ENCODE results near the gene KRT4. TPM values are rescaled to one million over a fixed set of nuclear protein-coding genes. Genes with fewer than 3 reads are reported as not detected.

The KRT4 gene
- total RNA-seq, 1 experiment from 2014 or later, result not detected

GRCh38 chr12:52837781-52838608 is 24.1 kb upstream of the KRT4 start:
- WGBS (ENCODE audit: extremely low coverage, insufficient read length, low lambda C conversion rate), result no CpG with 5 or more reads among the region's 6 CpGs
- H3K79me2 ChIP-seq (ENCODE audit: insufficient read depth, low read length), result no peaks in the 10 kb centered on the region
- no peak overlapping the region for H3T11ph ChIP-seq (ENCODE audit: low read length)
- Mint-ChIP-seq H3K36me3 (ENCODE audit: insufficient read depth in 1 of 3, low read depth in 3 of 3) (no peaks in the 10 kb centered on the region), H3K9me3 (no peaks in the 10 kb centered on the region), H3K4me3 (no peak overlapping the region), H3K27ac (no peak overlapping the region), H3K4me1 (no peaks in the 10 kb centered on the region; a peak in 1 of 4 replicates), H3K27me3 (ENCODE audit: low read depth) (peaks cover 17% of the 10 kb centered on the region)
- H3K4ac ChIP-seq (ENCODE audit: low read depth, low read length), result no peak overlapping the region
- H2BK20ac ChIP-seq (ENCODE audit: low read depth, low read length, poor library complexity, severe bottlenecking), result no peak overlapping the region
- H3K4me2 ChIP-seq (ENCODE audit: insufficient read depth, insufficient read length, low read length), result no peak overlapping the region
- no peaks in the 10 kb centered on the region for H3K9me3 ChIP-seq (ENCODE audit: control insufficient read depth, low read depth, low read length)
- no peak overlapping the region for H3K56ac ChIP-seq (ENCODE audit: insufficient read length, low read depth, low read length)
- no peak overlapping the region for H4K8ac ChIP-seq (replicated peaks; ENCODE audit: insufficient read length, low read depth, low read length)
- no peak overlapping the region for H4K5ac ChIP-seq (ENCODE audit: insufficient read length, low read depth, low read length)
- no peak overlapping the region for H2AK5ac ChIP-seq (ENCODE audit: insufficient read length, low read length)
- no peak overlapping the region for H4K91ac ChIP-seq (ENCODE audit: insufficient read length, low read depth, low read length)
- H3K18ac ChIP-seq (ENCODE audit: insufficient read length, low read depth, low read length), result no peak overlapping the region
- no peak overlapping the region for H2AFZ ChIP-seq (ENCODE audit: low read length)
- H2BK12ac ChIP-seq (ENCODE audit: insufficient read length, low read depth, low read length), result no peak overlapping the region
- DNase-seq, result peak; percentile 23
- no peaks in the 10 kb centered on the region; the same call in 1 of the 2 replicates for H3K27me3 ChIP-seq (ENCODE audit: insufficient read depth, low read length)
- no peak overlapping the region for H2BK120ac ChIP-seq (ENCODE audit: low read depth, low read length, poor library complexity, severe bottlenecking)
- no peak overlapping the region for H2BK15ac ChIP-seq (ENCODE audit: low read depth, low read length)
- H3K79me1 ChIP-seq (ENCODE audit: insufficient read depth, low read depth, low read length, poor library complexity, severe bottlenecking), result no peaks in the 10 kb centered on the region
- no peak overlapping the region for H3K9ac ChIP-seq (ENCODE audit: extremely low read depth, insufficient read length, low read length)
- TF ChIP-seq CTCF (conservative IDR thresholded peaks at IDR 0.05), result no peak
- H3K4me1 ChIP-seq (ENCODE audit: insufficient read depth, low read length), result no peaks in the 10 kb centered on the region
- no peak overlapping the region for H3K23ac ChIP-seq (ENCODE audit: insufficient read length, low read depth, low read length)
- H3K27ac ChIP-seq (ENCODE audit: insufficient read length, low read depth, low read length), result no peak overlapping the region
- no peak overlapping the region for H2BK5ac ChIP-seq (ENCODE audit: insufficient read length, low read length)
- no peaks in the 10 kb centered on the region for H3K23me2 ChIP-seq (ENCODE audit: insufficient read length, low read depth, low read length, poor library complexity, severe bottlenecking)
- H4K20me1 ChIP-seq (ENCODE audit: control insufficient read depth, insufficient read depth, insufficient read length), result no peaks in the 10 kb centered on the region
- H3K14ac ChIP-seq (ENCODE audit: insufficient read depth, low read length), result no peak overlapping the region

Measured in H9 (cell line).